GM18868 (cell line): Measurements from ENCODE around the gene NBPF1.
"Not testable (repeated sequence)": the region's sequence is repeated elsewhere in the genome, so short reads cannot be mapped to it uniquely, and the experiment has no call there.

Experiments
- ATAC-seq: cut with Tn5 transposase; IDR thresholded peaks from one replicate; pipeline ENCODE4 v1.9.1; 2021; ENCODE audit warnings: mild to moderate bottlenecking, moderate library complexity; ENCODE audit not compliant: unreplicated experiment

NBPF1 gene

DNA sequence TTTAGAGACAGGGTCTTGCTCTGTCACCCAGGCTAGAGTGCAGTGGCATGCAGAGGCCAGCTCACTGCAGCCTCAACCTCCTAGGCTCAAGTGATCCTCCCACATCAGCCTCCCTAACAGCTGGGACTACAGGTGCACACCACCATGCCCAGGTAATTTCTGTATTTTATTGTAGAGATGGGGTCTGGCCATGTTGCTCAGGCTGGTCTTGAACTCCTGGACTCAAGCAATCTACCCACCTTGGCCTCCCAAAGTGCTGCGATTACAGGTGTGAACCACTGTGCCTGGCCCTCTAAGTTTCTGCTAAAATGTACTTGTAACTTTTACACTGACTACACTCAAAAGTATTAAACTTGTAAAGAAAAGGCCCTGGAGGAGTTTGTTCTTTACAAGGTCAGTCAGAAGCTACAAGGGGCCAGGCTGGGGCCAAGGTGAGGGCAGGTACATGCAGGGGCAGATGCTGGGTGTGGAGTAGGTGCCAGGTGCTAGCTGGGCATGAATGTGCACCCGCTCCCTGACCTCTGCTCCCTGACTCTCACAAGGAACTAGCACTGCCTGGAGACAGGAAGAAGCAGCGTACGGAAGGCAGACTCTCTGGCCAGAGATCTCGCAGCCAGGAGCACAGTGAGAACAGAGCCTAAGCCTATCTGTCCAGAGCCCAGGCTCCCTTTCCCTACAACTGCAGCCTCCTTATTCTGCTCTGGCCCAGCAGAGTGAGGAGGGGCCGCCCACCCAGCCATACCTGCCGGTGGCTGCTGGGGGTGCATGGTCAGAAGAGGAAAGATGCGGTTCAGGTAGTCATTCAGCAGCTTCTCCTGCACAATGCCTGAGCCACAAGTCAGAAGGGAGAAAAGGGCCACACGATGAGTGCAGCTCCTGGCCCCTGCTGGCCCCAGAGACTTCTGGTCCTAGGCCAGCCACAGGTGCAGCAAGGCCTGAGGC, 28.9 kb upstream of the NBPF1 start:
- ATAC-seq: not testable (repeated sequence)

DNA sequence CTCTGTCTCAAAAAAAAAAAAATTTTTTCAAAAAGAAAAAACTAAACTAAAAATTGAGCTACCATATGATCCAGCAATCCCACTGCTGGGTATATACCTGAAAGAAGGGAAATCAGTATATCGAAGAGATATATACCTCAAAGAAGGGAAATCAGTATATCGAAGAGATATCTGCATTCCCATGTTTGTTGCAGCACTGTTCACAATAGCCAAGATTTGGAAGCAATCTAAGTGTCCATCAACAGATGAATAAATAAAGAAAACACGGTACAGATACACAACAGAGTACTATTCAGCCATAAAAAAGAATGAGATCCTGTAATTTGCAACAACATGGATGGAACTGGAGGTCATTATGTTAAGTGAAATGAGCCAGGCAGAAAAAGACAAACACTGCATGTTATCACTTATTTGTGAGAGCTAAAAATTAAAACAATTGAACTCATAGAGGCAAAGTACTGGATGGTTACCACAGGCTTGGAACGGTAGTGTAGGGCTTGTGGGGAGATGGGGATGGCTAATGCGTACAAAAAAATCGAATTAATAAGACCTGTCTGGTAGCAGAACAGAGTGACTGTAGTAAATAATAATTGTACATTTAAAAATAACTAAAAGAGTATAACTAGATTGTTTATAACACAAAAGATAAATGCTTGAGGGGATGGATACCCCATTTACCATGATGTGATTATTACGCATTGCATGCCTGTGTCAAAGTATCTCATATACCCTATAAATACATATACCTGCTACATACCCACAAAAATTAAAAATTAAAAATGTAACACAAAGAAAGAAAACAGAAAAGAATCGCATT, 28.0 kb upstream of the NBPF1 start:
- ATAC-seq: not testable (repeated sequence)

DNA sequence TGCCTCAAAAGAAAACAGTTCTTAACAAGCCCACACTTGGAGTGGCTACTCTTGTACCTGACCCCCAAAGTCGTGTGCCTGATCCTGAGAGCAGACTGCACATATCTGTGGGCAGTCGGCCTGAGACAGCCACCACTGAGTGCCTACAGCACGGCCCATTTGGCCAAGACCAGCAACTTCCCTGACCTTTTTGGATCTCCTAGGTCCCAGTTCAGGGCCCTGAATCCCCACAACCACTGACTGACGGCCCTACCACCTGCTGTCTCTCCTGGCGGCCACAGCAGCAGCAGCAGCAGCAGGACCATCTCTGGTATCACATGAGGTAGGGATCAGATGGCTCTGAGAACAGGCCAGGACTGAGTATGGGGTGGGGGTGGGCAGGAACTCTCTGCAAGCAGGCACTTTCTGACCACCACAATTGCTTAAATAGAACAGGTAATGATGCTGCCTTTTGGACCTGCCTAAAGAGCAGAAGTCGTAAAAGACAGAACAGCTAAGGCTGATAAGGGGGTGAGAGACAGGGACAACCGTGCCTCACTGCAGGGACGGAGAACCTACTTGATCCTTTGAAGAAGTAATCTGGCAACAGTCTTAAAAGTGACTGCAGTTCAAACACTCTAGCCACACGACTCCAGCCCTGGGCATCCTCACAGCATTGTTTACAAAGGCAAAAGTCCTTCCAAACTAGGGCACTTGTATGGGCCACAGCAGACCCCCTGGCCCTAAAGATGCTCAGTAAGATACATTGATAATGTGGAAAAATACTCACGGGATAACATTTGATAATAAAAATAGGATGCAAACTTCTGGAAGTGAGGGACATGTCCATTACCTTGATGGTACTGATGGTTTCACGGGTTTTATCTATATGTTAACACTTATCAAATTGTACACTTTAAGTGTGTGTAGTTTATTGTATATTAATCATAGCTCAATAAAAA, 26.0 kb upstream of the NBPF1 start:
- ATAC-seq: not testable (repeated sequence)

DNA sequence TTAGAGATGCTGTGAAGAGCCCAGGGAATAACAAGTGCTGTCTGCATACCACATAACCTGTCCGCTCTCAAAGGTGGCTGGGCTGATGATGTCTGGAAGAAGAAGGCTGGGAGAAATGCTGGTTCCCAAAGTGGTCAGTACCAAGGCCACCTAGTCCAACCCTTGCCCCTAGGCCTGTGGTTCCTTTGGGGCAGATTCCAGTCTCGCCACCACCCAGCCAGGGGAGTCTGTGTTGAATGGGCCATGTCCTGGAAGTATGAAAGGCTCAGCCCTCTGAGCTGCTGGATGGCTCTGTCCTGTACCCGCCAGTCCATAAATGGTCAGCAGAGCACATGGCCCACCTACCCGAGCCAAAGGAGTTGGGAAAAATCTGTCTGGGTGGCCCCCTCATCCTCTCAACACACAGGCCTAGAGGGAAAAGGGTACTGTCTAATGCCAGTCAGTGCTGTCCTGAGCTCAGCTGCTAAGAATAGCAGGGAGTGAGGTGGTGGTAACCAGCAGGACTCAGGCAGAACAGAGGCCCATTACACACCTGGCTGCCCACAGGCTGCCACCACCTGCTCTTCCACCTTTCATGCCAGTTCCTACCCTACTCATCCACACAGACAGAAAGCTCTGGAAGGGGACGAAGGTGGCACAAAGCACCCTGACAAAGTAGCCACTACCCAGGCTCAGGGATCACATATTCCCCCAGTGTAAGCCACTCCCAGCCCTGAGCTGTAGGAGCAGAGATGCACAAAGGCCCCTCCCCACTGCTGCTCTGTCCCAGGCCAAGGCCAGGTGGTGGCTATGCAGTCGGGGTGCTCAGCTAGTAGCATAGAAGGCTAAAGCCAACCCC, 24.8 kb upstream of the NBPF1 start:
- not testable (repeated sequence) for ATAC-seq

DNA sequence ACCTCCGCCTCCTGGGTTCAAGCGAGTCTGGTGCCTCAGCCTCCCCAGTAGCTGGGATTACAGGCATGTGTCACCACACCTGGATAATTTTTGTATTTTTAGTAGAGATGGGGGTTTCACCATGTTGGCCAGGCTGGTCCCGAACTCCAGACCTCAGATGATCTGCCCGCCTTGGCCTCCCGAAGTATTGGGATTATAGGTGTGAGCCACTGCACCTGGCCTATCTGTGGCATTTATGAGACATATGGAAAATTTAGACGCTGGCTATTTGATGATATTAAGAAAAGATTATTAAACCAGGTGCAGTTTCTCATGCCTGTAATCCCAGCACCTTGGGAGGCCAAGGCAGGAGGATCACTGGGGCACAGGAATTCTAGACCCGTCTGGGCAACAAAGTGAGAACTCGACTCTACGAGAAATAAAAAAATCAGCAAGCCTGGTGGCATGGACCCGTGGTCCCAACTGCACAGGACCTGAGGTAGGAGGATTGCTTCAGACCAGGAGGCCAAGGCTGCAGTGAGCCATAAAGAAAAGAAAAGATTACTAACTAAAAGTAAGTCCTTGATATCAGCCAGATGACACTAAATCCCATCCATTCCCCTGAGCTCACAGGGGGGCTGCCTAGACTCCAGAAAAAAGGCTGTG, 23.3 kb upstream of the NBPF1 start:
- ATAC-seq: not testable (repeated sequence)

DNA sequence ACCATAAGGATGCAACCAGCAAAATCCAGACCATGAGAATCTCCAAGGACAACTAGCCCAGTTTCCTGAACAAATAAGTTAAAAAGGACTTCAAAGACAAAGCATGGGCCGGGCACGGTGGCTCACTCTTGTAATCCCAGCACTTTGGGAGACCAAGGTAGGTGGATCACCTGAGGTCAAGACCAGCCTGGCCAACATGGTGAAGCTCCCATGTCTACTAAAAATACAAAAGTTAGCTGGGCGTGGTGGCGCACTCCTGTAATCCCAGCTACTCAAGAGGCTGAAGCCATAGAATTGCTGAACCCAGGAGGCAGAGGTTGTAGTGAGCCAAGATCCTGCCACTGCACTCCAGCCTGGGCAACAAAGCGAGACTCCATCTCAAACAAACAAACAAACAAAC, 22.6 kb upstream of the NBPF1 start:
- not testable (repeated sequence) for ATAC-seq

DNA sequence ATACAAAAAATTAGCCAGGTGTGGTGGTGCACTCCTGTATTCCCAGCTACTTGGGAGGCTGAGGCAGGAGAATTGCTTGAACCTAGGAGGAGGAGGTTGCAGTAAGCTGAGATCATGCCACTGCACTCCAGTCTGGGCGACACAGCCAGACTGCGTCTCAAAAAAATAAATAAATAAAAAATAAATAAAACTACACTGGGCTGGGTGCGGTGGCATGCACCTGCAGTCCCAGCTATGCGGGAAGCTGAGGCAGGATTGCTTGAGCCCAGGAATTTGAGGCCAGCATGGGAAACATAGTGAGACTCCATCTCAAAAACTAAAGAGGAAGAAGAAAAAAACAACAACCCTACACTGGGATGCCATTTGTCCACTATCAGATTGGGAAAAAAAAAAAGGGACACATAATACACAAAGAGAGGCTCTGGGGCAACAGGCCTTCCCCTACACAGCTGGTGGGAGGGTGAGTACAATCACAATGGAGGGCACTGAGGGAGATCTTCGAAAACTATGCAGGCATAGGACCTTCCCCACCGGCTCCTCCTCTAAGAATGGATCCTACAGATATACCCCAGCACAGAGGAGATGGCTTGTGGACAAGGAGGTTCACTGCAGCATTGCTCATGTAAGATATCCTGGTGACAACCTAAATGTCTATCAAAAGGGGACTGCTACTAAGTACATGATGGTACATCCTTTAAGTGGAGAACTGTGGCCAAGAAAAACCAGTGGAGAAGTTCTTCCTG, 20.3 kb upstream of the NBPF1 start:
- ATAC-seq: not testable (repeated sequence)

DNA sequence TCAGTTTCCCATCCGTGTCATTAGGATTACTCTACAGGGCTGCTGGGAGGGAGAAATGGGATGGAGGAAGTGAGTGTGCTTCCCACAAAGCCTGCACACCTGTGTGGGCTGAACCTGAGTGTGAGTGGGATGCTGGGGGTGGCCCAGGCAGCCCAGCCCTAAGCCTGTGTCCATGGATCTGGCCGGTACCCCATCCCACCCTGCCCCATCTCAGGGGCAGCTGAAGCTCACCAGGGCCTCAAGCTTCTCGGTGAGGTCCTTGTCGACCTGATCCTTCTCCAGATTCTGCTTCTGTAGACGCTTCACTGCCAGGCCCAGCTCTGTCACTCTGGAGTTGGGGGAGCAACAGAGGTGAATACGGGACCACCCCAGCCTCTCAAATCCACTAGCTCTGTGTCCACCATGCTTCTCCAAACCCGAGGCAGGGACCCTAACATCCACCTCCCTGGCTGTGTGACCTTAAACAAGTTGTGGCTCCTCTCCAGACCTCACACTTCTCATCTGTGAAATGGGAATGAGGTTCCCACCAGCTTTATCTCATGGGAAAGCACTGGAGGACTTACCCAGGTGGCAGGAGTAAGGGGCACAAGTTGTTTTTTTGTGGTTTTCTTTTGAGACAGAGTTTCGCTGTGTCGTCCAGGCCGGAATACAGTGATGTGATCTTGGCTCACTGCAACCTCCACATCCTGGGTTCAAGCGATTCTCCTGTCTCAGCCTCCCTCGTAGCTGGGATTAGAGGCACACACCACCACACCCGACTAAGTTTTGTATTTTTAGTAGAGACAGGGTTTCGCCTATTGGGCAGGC, 18.9 kb upstream of the NBPF1 start:
- ATAC-seq: not testable (repeated sequence)

DNA sequence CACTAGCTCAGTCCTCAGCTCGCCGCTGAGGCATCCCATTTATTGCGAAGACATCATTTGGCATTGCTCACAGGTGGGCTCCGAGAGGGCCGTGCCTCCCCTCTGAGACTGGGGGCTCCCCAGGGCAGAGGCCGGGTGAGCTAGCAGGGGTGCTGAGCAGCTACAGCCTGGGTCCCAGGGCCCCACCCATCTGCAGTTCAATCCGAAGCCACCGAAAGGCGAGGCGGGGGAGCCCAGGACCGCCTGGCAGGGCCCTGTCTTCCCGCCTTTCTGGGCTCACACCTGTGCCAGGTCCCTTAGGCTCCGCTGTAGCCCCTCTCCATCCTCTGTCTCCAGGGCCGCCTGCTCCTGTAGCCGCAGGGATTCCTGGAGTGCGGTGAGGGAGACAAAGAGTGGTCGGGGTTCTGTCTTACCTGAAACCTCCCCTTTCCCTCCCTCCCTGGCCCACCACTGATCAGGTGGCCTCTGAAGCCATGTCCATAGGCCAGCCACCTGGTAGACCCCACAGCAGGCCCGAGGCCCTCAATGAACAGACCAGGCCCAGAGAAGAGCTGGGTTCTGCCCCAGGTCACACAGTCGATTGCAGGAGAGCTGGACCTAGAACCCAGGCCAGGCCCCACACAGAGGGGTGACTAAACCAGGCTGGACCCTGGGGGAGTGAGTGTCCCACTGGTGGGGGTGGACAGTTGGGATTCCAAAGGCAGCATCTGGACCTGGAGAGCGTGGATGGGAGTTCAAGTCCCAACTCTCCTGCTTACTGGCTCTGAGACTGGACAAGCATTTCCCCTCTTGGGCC, 18.1 kb upstream of the NBPF1 start:
- no peak for ATAC-seq

DNA sequence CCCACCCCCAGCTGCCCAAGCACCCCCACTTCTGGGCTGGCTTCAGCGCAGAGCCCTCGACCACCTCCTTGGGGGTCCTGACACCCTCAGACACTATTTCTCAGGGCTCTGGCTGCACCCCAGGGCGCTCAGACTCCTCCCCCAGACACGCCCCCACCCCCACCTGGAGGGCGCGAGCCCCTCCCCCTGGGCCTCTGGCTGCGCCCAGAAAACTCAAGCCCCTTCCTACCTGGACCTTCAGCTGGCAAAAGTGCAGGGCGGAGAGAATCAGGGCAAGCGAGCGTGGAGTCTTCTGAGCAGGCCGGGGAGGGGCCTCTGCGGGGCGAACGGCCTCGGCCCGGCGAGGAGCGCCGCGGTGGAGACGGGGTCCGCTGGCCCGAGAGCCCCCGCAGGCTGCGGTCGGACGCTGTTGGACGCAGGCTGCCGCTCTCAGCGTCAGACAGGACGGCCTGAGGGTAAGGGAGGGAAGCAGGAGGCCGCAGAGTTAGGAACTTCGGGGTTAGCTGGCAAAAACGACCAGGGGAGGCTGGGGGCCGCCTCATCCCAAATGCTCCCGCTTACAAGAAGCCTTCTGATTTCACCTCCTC, 17.4 kb upstream of the NBPF1 start:
- no peak for ATAC-seq

DNA sequence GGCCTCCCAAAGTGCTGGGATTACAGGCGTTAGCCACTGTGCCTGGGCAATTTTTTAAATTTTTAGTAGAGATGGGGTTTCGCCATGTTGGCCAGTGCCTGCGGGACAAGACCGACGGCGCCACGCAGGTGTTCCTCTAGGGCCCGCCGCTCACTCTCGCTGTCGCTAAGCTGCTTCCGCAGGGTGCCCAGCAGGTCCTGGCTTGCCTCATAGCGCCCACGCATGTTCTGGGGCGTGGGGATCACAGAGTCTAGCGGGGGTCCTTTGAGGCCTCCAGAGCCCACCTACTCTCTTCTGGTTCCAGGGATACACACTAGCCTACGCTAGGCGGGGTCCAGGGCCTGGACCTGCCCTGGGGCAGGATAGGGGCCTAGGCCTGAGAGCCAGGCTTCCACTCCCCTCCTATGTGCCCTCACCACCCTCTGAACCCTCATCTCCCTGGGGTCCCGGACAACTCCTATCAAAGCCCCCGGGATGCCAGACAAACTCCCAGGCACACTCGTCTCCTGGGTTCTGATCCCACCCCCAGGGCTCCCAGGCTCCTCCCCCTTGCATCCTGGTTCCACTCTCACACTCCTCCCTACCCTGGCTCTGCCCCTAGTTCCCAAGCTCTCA, 16.7 kb upstream of the NBPF1 start:
- ATAC-seq: not testable (repeated sequence)

DNA sequence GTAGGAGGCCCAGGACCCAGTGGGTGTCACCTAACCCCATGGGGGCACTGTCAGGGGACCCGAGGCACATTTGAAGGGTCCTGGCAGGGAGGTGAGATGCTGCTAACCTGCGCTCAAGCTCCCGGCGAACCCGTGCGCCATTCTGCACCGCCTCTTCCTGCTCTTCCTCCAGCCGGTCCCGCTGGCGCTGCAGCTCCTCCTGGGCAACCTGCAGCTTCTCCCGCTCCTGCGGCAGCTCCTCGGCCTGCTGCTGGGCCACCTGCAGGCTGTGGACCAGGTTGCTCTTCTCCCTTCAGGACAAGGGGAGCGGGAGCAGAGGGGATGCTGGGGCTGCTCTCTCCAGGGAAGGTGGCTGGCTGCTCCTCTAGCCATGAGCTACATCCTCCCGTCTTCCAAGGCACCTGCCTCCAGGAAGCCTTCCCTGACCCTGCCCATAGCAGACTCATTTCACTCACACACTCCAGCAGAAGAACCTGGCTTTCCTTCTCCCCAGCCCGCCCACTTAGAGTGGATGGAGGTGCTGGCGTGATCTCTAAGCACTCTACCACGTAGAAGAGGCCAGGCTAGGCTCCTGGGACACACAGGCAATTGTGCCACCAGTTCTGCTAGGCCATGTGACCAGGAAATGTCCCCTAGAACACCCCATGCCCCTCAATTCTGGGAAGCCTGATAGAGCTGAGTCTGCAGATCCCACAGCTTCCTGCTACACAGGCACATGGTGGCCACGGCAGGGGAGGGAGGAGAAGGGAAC, 15.2 kb upstream of the NBPF1 start:
- no peak for ATAC-seq

DNA sequence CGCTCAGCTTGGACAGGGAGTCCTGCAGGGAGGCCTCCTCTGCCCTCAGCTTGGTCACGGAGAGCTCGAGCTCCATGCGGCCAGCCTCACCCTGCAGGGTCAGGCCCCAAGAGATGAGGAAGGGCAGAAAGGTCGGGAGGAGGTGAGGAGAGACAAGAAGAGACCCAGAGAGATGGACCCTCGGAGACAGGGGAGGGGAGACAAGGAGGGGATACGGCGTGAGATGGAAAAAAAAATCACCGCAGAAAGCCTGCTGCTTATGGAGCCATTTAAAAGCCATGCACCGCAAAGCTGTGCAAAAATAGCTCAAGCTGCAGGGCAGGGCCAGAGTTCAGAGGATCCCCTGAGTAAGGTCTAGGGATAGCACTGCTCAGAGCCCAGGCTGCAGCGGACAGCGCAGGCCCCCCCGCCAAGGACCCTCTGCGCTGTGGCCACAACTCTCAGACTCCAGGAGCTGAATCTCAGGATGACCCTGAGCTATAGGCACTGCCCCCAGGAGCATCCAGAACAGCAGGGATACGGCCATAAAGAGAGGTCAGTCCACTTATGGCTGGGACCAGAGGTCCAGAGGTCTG, 13.1 kb upstream of the NBPF1 start:
- not testable (repeated sequence) for ATAC-seq

DNA sequence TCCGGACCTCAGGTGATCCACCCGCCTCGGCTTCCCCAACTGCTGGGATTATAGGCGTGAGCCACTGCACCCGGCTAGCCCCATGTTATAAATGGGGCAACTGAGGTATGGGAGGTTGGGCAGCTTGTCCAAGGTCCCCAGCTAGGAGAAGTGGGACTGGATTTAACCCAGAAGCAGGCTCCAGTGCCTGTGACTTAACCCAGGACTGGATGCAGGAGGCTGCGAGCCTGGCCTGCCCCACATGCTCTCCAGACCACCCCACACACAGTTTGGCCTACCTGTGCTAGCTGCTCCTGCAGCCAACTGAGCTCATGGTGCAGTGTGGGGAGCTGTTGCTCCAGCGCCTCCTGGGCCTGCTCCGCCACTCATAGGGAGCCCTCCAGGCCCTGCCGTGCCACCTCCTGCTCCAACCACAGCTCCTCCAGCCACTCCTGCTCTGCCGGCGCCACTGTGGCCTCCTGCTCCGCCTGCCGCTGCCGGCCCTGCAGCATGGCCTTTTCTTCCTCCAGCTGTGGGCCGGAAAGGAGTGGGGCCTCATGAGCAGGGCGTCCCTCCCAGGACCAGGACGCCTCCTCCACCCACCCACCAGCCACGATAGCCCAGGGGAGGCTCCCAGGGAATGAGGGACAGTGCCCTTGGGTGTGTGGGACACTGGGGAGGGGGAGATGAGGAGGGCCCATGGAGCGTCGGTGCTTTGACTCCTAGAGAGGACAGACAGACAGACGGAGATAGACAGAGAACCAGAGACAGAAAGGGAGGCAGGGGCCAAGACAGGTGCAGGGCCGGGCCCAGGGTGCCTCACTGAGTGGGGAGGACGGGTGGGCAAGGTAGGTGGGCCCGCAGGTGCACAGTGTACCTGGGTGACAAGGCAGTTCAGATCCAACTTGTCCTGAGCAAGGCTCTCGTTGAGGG, 12.4 kb upstream of the NBPF1 start:
- ATAC-seq: no peak
